GM19025 (cell line): ENCODE results near the gene ERG28.
"Not testable (repeated sequence)": the region's sequence is repeated elsewhere in the genome, so short reads cannot be mapped to it uniquely, and the experiment has no call there.

Experiments
- ATAC-seq: cut with Tn5 transposase; IDR thresholded peaks from one replicate; pipeline ENCODE4 v1.9.1; 2021; ENCODE audit warnings: mild to moderate bottlenecking, low read depth, moderate library complexity; ENCODE audit not compliant: unreplicated experiment

The ERG28 gene

DNA sequence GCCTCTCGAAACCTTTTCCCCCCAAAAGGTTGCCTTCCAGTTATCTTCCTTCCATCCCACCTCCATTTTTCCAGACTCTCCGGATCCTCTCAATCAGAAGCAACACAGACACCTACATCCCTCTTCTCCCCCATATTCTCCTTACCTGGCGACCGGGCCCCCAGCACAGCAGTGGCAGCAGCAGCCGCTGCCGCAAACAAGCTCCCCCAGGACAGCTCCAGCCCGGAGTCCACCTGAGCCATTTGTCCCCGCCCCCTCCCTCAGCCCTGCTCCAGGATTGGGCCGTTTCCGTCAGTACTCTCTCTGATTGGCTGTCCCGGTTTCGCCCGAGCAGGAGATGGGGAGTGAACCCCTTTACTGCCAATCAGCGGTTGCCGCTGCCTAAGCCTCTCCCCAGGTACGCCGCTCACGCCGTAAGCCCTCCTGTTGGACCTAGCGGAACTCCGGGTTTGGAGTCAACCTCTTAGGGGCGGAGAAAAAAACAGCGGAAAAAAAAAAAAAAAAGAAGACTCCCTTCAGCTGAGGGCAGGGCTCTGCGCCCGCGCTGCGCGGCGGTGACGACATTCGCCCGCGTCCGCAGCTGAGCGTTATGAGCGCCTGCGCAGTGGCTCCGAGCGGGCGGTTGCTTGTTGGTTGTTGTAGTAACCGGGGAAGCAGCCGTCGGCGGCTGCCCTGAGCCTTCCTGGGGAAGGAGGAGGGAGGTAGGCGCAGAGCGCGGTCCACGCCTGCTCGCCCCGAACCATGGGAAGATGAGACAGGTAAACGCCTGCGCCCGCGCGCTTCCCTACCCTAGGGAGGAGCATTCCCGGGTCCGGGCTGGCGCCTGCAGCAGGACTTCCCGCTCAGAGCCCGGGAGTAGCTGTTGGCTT lies at the start of gene ERG28, which contains the start of gene TTLL5:
TSS of gene ERG28 (minus strand) at position 247 of the 869 bp plus-strand sequence. CDS start 3,374 bp downstream, outside the sequence.
TSS of gene TTLL5 (plus strand) at position 617 of the 869 bp plus-strand sequence. CDS start 1,904 bp downstream, outside the sequence.
- ATAC-seq, result peak; percentile 95

GRCh38 chr14:75709207-75709812 lies 48.6 kb upstream of the ERG28 start:
- ATAC-seq, result no peak

DNA sequence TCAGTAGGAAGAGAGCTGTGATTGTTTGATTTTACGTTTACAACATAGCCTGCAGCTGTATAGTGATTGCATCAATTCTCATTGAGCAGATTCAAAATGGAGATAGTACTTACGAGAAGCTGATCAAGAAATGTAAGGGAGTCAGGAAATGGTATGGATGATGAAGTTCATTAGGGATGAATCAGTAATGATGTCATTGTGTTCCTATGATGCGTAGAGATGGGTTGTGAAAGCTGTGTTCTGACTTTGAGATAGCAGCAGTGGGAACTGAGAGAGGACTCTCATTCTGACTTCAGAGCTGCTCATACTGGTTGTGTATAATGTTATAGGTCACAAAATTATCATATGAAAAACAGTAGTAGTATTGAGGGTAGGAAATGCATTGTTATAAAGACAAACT lies 44.3 kb upstream of the ERG28 start:
- no peak for ATAC-seq

- no peak for ATAC-seq
Observed at GRCh38 chr14:75703467-75703866, 42.8 kb upstream of the ERG28 start.

DNA sequence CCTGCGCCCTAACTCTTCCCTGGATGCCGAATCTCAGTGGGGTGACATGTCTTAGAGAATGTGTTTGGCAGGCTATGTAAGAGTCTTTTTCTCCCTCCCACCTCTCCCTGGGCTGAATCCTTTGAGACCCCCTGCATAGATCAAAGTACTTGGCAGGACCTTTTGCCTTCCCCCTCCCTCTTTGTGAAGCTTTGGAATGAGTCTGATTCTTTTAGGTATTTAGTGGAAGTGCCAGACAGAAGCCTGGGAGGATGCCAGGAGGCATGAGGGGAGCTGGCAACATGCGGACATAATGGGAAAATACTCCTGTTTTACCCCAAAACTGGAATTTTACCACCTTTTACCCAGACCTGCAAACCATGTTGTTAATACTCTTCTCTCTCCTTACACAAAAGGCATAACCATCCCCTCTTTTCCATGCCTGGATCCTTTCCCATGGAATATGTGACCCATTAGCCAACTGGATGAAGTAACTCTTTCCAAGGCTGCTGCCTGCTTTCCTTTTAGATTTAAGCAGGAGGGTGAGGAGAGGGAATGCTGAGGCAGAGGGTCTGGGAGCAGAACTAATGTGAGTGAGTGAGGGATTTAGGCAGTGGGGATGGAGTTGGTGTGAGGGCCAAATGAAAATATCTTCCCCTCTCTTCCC lies 42.1 kb upstream of the ERG28 start:
- no peak for ATAC-seq

GRCh38 chr14:75702122-75702521 lies 41.4 kb upstream of the ERG28 start:
- ATAC-seq, result no peak

- ATAC-seq, result no peak
Observed at GRCh38 chr14:75700295-75700694, 39.6 kb upstream of the ERG28 start.

DNA sequence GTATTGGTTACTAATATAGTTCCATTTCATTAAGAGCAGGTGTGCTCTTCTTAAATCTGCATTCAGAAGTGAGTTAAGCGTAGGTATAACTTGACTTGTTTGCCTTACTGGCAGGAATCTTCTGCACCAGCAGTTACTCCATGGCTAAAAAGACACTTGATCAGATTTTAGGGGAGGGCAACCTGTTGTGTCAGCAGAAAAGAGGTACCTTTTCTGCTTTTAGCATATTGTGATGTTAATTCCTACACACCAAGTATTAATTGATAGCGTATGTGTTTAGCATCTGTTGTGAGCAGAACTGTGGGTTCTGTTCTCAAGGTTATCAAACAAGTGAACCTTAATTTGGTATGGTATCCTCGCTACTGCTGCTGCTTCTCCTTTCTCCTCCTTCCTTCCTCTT lies 38.7 kb upstream of the ERG28 start:
- no peak for ATAC-seq

DNA sequence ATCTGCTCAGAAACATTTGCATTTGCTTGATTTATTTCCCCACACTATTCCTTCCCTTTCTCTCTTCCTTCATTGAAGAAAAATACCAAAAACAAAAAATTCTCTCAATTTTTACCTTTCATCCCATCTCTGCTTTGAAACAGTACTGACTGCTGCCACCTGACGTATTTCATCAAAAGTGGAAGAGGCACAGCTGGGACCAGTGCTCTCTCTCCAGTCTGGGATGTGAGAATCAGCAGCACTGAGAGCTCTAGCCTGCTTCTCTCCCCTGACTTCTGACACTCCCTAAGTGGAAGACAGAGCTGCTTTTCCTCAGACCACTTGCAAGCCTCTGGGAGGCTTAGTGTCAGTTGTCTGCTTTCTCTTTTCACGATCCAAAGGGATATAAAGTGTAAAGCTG lies 37.2 kb upstream of the ERG28 start:
- no peak for ATAC-seq

- ATAC-seq, result no peak
Observed at GRCh38 chr14:75697386-75697785, 36.7 kb upstream of the ERG28 start.

DNA sequence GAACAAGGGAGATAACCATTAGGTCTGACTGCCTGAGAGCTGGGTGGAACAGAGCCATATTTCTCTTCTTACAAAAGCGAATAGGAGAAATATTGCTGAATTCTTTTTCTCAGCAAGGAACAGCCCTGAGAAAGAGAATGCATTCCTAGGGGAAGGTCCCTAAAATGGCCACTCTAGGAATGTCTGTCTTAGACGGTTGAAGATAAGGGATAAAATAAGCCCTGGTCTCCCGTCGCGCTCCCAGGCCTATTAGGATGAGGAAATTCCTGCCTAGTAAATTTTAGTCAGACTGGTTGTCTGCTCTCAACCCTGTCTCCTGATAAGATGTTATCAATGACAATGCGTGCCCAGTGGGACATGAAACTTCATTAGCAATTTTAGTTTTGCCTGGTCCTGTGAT lies 34.3 kb upstream of the ERG28 start:
- not testable (repeated sequence) for ATAC-seq

- ATAC-seq, result no peak
Observed at GRCh38 chr14:75690010-75690409, 29.3 kb upstream of the ERG28 start.

GRCh38 chr14:75689012-75689411 lies 28.3 kb upstream of the ERG28 start:
- no peak for ATAC-seq

DNA sequence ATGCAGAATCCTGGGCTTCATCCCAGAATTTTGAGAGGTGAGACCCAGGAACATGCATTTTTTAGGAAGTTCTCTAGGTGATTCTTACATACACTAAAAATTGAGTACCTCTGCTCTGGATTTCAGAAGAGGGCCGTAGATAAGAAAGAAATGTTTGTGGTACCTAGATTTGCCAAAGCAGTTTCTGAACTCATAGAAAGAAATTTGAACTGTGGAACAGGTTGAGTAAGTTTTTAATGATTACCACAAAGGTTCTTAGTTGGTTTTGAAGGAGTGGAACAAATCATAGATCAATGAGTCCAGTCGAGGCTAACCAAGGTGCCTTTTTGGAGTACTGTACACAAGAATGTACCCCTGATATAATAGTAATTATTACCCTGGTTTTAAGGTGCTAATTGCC lies 25.2 kb upstream of the ERG28 start:
- ATAC-seq, result no peak

DNA sequence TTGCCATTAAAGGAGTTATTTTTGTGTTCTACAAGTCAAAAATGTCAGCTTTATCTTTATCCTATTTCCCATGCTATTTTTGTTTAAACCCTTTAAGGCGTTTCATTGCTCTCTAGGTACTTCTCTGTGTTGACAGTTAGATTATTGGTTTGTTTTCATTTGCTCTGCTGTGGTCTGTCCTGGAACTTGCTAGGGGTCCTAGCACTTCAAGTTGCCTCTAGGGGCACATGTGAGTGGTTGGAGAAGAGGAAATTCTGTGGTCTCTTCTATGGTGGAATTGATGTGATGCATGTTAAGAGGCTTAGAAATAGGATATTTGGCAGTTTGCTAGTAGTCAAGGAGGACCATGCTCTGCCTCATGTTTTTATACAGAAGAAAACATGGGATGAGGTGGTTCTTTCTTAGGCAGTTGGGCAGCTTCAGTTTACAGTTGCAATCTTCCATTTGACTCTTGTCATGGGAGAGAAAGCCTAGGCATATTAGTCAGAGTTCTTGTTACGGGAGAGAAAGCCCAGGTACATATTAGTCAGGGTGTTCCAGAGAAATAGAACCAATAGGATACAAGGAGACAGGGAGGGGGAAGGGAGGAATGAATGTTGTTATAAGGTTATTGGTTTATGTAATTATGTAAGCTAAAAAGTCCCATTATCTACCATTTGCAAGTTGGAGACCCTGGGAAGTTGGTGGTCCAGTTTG lies 14.7 kb upstream of the ERG28 start:
- no peak for ATAC-seq

DNA sequence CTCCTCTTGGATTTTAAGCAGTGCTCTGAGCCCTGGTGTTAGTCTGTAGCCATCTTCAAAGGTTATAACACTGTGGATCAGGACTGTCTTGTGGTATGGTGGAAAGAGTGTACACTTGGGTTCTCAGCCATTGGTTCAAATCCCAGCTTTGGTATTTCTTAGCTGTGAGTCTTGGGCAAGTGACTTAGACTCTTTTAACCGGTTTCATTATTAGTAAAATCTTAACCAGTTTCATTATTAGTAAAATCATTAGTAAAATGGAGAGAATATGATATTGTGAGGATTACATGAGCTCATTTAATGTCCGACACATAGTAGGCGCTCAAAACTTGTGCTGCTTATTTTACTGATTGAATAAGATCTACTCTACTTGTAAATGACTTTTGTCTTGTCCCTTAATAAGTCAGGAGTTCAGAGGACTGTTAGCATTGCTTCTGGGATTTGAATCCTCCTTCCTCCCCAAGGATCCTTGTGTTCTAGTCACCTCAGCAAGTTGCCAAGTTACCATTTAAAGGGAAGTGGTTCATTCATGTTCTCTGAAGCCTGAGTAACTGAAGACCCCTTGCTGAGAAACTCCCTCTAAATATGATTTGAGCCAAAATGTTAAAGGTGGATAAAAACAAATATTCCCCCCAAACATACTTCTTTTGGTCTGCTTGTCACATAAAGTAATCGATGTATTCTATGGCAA lies 12.8 kb upstream of the ERG28 start:
- no peak for ATAC-seq

- no peak for ATAC-seq
Observed at GRCh38 chr14:75672605-75673192, 12.0 kb upstream of the ERG28 start.

DNA sequence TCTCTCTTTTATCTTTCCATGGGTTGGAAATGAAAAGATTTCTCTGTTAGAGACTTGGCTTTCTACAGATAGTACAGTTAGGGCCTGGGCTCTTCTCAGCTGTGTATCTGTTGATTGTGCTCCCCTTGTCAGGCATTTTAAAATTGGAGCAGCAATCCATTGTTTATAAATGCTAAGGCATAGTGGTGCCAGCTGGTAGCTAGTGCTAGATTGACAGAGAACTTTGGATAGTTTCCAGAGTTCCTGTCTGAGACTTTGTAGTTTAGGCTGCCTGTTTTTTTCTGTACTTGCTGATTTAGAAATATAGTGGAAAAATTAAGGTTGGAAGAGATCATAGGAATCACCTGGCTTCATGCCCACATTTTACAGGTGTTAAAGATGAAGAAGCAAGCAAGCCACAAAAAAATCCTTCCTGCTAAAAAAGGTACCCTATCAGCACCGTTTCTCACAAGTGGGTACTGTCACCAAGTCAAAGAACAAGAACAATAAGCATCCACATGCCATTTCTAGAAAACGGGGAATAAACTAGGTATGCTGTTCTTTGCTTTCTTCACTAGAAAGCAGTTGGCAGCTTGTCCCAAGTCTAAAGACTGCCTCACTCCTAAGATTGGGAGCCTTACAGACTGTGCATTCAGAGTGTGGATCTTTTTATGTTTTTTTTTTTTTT lies 6.6 kb upstream of the ERG28 start:
- no peak for ATAC-seq

GRCh38 chr14:75662966-75663365 lies 2.3 kb upstream of the ERG28 start:
- no peak for ATAC-seq
